Esophagus muscularis mucosa (tissue), 4 donors: Measurements from ENCODE around the gene SWT1. TPM values are rescaled to one million over a fixed set of nuclear protein-coding genes. Genes with fewer than 3 reads are reported as not detected.

Source experiments
- DNase-seq: peaks from one replicate; pipeline ENCODE4 v3.0.0-alpha.2; 2017; ENCODE audit errors: extremely low spot score
- H3K27ac ChIP-seq, 4 donors: fragments of 200-600 bp; sonication (generic); replicated peaks in 1 of 4; 1 replicate in 3 of 4; 2 replicates in 1 of 4; pipeline ENCODE4 v1.5.1; 2016 to 2019; ENCODE audit warnings: mild to moderate bottlenecking in 1 of 4
- H3K27me3 ChIP-seq, 4 donors: fragments of 200-600 bp; sonication (generic); one replicate each; pipeline versions ENCODE4 v1.5.1 to v1.6.0; 2016 to 2019
- H3K36me3 ChIP-seq, 4 donors: fragments of 200-600 bp; sonication (generic); one replicate each; pipeline ENCODE4 v1.5.1; 2016 to 2019
- H3K4me1 ChIP-seq, 4 donors: fragments of 200-600 bp; sonication (generic); one replicate each; pipeline ENCODE4 v1.5.1; 2016 to 2019
- H3K4me3 ChIP-seq, 4 donors: fragments of 200-600 bp; sonication (generic); 1 replicate in 2 of 4; 2 replicates in 2 of 4; pipeline ENCODE4 v1.5.1; 2016 to 2019; ENCODE audit warnings: mild to moderate bottlenecking in 4 of 4, moderate library complexity in 1 of 4
- H3K9me3 ChIP-seq, 4 donors: fragments of 200-600 bp; sonication (generic); 1 replicate in 3 of 4; 2 replicates in 1 of 4; pipeline ENCODE4 v1.5.1; 2016 to 2019
- CTCF ChIP-seq, 3 experiments: fragments of 200-600 bp in 2 of 3; fragments of 450-650 bp in 1 of 3; sonication (generic) in 2 of 3; IDR thresholded peaks; one replicate each; pipeline ENCODE4 v1.5.1; 2017 to 2019; ENCODE audit warnings: antibody characterized with exemption in 3 of 3, mild to moderate bottlenecking in 2 of 3, moderate library complexity in 1 of 3
- EP300 ChIP-seq: sonication (generic); formaldehyde crosslinking; IDR thresholded peaks from one replicate; pipeline ENCODE4 v1.6.1; 2017; ENCODE audit warnings: antibody characterized with exemption
- POLR2A ChIP-seq: fragments of 450-650 bp; IDR thresholded peaks from one replicate; pipeline ENCODE4 v1.6.1; 2017; ENCODE audit warnings: antibody characterized with exemption, moderate library complexity, mild to moderate bottlenecking, low read depth
- POLR2AphosphoS5 ChIP-seq, 2 donors: sonication (generic); formaldehyde crosslinking; IDR thresholded peaks; one replicate each; pipeline ENCODE4 v1.6.1; 2017; ENCODE audit warnings: antibody characterized with exemption in 2 of 2
- intact Hi-C: fragments of 100-400 bp; cut with DNase I; formaldehyde crosslinking; loops from one replicate; pipeline ENCODE4 v1.15.1; 2023
- small RNA-seq, 3 donors: library from RNA; depleted of rRNA; stranded (forward); fragments of <200 nt; gene quantifications; one replicate each; pipeline ENCODE3, GENCODE V24; 2016
- total RNA-seq, 4 donors: library from RNA; depleted of rRNA; stranded (reverse); fragments of >200 nt; gene quantifications; one replicate each; pipeline versions ENCODE4 v1.1.0 to v1.2.1, GENCODE V29; 2016

SWT1 gene
- total RNA-seq, 4 donors from 2014 or later: 5.8 to 9.6 (median 6.3) TPM

- no peak for DNase-seq
- TF ChIP-seq POLR2A: no peak
- TF ChIP-seq CTCF (IDR thresholded peaks at IDR 0.05): no peak
- TF ChIP-seq EP300: no peak
- no peak for TF ChIP-seq POLR2AphosphoS5 (IDR thresholded peaks at IDR 0.05)
These were observed 184.3 kb downstream of the SWT1 start for GRCh38 chr1:185341196-185341781.

More at GRCh38 chr1:185341196-185341781, 184.3 kb downstream of the SWT1 start:
- Histone ChIP-seq H3K27me3 (no peaks in the 10 kb centered on the region), H3K4me1 (no peaks in the 10 kb centered on the region), H3K4me3 (no peak overlapping the region), H3K27ac (no peak overlapping the region), H3K36me3 (no peaks in the 10 kb centered on the region), H3K9me3 (no peaks in the 10 kb centered on the region)
- intact Hi-C loops: no loop called here

Small RNA genes lying within 50 kb of the gene (small RNA-seq; reads per million reads assigned to genes)
- 0 reads per million in 3 donors for gene RF00019

Other genes with a start within 250 kb of the SWT1 start
- gene NIBAN1, start 182.7 kb upstream of the SWT1 start, total RNA-seq: 100 to 1,000 TPM; 493 to 813 (median 584) TPM
- 10 to 100 TPM in 3 of 4 donors, 1 to 10 TPM in 1; 9.1 to 14.0 (median 12.9) TPM for gene RNF2, start 111.6 kb upstream of the SWT1 start, total RNA-seq
- 10 to 100 TPM; 11.9 to 16.6 (median 15.3) TPM for gene TRMT1L, start 214 bp upstream of the SWT1 start, total RNA-seq
- gene IVNS1ABP, start 160.1 kb downstream of the SWT1 start, total RNA-seq: 10 to 100 TPM; 19.8 to 51.2 (median 30.5) TPM